Kidney capillary endothelial cell (primary cell): ENCODE measurements around the gene SLC8B1.

Experiments used
- DNase-seq: peaks from one replicate; pipeline ENCODE4 v3.0.0-alpha.2; 2018; ENCODE audit warnings: low spot score

The SLC8B1 gene

DNA sequence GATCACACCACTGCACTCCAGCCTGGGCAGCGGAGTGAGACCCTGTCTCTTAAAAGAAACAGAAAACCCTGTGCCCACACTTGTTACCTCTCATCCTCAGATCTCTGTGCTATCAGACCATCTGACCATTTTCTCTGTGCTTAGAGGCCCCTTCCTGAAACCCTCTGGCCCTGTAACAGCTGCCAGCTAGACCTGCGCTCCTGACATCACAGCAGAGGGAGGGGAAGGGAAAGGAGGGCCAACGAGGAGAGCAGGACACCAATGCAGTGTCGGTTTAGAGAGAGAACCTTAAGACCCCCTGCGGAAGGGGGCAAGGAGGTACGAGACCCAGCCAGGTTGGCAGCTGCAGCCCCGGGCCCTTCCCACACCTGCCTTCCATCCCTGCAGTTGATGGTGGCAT, 42.4 kb downstream of the SLC8B1 start:
- DNase-seq, result no peak

DNA sequence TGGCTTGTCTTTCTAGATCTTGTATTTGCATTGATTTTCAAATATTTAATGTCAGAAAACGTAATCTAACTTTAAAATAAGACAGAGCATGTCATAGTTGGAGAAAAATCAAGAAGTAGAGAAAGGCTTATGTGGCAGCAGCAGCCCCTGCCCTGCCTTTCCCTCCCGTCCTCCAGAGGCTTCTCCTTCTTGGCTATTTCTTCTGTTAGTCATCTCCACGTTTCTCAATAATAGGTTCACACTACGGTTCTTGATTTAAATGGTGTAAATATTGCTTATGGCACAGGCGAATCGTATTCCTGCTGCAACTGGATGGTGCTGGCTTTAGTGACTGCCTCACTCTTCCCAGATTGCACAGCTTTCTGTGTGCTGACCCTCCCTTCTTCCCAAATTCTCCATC, 42.8 kb downstream of the SLC8B1 start:
- no peak for DNase-seq

DNA sequence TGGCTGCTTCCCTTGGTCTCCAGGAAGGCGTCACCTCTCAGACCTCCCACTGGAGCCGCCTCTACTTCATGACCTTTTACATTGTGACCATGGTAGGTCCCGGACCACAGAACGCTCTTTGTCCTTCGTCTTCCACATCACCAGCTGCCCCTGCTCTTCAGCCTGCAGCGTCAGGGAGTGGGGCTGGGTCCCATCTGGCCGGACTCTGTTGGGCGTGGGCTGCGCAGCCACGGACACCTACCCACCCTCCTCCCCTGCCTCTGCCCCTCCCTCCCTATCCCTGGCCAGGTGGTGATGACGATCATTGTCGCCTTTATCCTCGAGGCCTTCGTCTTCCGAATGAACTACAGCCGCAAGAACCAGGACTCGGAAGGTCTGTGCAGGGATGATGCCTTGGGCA, 43.3 kb downstream of the SLC8B1 start:
- no peak for DNase-seq

DNA sequence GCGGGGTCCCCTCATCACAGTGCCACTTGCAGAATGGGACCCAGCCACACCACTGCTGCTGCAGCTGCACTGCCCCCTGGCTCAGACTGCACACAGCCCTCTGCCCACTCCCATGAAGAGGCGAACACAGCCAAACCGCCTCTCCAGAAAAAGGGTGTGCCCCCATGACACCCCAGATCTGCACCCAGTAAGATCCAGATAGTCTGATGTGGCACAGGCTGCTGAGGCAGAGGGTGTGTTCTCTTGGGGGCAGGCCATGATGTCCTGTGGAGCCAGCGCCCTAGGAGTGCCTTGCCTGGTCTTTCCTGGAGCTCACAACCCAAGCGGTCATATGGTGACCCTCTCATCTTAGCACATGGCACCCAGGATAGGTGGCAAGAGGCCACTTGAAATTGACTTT, 44.4 kb downstream of the SLC8B1 start:
- no peak for DNase-seq

DNA sequence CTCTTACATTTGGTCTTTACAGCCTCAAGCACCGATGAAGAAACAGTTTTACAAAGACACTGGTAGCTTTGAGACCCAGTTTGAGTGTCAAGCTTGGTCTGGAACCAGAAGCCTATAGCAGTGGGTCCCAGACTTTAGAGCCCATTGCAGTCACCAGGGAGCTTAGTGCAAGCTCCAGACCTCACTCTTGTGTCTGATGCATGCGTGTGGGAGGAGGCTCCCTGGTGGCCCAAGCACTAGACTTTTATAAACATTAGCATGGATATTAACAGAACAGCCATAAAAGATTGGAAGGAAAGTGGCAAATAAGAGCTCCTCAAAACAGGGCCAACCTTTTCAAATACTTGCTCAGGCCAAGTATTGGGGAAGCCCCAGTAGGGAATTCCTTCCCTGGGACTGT, 45.5 kb downstream of the SLC8B1 start:
- no peak for DNase-seq

DNA sequence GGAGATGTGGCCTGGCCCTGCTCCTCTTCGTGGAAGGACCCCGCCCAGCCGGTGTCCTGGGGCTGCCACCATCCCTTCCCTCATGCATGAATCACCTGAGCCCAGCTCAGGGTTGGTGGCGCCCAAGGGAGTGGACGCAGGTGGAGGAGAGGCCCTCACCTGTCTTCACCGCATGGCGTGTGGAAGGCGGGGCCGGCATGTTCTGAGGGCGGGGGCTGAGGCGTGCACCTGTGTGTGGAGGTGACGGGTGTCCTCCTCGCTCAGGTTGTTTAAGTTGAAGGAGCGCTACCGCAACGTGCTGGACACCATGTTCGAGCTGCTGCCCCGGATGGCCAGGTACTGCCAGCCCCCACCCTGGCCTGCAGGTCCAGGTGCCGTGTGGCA, 47.0 kb downstream of the SLC8B1 start:
- DNase-seq, result no peak

DNA sequence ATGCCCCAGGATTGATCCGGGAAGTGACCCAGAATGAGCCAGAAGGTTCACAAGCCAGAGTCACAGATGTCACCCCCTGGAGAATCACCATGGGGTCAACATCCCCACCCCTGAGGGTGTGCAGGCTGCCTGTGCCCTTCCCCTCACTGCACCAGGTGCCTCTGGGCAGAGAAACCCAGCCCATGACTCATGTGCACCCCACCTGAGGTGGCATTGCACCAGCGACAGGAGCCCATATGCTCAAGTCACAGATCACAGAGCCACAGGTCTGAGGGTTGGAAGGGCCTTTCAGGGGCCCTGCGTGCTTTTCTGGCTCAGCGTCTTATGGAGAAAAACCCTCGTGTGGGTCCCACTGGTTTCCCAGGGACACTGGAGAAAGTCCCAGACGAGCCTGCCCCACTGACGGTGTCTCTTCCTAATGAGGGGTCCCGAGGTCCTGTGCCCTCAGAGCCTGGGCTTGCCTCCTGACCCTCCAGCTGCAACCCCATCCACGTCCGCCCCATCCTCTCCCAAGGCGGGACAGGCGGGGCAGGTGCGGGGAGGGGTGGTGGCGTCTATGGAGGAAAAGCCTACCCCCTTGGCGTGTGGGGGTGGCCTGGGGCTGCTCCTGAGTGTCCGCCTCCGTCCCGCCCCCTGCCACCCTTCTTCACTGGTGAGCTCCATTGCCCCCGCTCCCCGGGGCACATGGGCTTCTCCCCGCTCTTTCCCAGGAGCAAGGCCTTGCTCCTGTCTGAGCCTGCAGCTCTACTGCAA, 47.6 kb downstream of the SLC8B1 start:
- DNase-seq, result no peak

DNA sequence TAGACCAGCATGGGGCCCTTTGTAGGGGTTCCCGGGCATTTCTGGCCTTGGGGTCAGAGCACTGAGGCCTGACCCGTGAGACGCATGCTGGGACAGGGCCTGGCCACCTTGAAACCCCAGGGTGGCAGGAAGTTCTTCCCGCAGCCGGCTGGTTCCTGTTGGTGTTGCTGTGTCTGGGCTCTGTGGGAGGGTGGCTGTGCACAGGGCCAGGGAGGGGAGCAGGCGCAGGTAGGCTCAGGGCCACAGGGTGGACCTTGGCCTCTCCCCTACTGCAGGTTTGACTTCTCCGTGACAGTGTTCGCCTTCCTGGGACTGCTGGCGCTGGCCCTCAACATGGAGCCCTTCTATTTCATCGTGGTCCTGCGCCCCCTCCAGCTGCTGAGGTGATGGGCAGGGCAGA, 48.2 kb downstream of the SLC8B1 start:
- DNase-seq, result no peak

DNA sequence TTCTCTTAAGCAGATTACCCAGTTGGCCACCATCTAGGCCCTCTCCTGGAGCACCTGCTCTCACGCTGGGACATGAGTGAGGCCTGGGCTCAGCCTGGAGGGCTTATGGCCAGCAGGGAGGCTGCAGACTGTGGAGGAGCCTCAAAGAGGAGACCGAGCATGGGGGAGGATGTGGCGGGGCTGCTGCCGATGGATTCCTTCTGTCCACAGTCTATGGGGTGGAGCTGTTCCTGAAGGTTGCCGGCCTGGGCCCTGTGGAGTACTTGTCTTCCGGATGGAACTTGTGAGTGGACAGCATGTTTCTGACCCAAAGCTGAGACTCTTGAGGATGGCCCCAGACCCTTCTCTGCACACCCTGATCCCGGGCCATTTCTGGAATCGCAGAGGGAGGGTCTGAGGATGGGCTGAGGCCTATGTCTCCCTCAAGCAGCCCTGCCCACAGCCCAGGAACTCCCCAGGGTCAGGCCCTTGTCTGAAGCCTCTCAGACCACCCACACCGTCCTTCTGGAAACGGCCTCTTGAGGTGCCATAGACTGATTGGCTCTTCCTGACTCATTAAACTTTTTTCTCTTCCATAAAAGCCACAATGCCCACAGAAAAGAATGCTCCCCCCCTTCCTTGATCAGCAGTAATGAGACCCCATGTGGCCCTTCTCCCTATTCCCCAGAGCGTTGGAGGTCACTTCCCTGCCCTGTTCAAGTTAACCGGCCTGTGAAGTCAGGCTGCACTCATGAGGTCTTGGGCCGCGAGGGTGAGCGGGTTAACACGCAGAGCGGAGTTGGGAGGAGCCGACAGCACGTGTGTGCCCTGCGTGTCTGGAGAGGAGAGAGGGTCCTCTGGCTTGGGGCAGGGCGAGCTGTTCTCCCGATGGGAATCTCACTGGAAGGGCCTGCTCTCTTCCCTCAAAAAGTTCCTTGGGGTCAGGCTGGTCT, 49.0 kb downstream of the SLC8B1 start:
- no peak for DNase-seq

DNA sequence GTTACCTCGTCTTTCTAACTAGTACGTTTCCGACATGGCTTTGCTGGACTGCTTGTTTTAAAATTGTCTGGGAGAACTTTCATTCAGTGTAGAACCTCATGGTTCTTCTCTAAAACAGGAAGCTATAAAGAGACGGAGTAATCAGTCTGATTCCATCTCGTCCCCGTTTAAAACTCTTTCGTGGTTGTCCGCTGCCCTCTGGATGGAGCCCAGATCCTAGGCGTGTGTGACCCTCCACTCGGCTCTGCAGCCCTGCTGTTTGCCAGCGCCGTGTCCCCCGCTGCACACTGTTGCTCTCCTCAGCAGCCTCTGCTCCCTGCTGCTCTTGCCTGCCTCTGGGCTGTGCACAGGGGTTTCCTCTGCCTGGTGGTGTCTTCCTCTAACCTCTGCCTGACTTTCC, 50.2 kb downstream of the SLC8B1 start:
- DNase-seq, result no peak

DNA sequence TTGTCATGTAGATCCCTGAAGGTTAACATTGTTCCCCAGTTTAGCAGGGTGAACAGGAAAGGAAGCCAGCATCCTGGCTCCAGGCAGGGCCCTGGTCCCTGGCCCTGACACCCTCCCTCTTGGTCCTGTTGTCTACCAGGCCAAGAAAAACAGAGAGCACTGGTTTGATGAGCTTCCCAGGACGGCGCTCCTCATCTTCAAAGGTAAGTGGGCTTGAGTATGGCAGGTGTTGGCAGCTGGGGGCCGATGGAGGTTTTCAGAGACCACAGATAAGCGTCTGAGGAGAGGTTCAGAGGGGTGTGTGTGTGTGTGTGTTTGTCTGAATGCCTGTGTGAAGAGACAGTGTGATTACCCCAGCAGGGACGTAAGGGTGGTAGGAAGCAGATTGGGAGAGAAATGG, 56.3 kb downstream of the SLC8B1 start:
- DNase-seq, result no peak

DNA sequence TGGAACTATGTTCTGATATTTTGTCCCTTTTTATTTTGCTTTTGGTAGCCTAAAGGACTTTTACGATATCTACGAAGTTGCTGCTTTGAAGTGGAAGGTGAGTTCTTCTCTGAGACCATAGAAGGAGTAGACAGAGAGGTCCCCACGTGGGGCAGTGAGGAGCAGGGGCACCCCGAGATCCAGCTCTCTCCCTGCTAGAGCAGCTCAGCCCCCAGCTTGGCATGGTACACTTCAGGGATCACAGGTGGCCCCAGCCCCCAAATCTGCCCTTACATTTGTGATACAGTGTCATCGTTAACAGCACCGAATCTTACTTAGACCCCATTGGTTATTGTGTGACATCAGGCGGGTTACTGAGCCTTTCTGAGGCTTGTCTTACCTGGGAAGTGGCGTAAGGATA, 56.8 kb downstream of the SLC8B1 start:
- no peak for DNase-seq

DNA sequence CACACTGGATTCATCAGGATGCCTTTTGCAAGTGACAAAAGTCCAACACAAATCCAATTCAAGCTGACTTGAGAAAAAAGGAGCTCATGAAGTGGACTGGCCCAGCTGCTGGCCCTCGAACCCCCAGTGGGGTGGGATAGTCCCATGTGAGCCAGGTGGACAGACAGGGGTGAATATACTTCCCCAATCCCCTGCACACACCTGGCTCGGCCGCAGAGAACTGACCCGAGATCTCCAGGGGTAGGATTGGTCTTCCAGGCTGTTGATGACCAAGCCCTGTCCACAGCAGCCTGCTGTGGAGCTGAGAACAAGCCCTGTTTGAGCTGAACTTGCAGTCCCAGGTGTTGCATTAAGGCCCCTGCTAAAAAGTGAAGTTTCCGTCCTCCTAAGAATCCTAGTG, 57.4 kb downstream of the SLC8B1 start:
- DNase-seq, result no peak

DNA sequence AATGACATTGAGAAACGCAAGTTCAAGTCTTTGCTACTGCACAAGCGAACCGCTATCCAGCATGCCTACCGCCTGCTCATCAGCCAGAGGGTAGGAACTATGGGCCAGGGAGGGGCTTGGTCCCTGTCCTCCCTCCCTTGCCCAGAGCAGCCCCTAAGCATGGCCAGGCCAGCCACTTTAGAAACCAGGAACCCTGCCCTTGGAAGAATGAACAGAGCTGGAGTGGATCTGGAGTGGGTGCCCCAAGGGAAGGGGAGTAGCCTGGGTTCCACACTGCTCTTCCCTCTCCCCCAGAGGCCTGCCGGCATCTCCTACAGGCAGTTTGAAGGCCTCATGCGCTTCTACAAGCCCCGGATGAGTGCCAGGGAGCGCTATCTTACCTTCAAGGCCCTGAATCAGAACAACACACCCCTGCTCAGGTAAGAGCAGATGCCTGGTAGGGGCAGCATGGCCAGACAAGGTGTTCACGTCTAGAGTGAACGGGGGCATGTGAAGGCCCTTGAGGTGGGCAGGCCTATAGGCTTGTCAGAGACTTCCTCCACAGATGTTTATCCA, 57.9 kb downstream of the SLC8B1 start:
- DNase-seq, result no peak

DNA sequence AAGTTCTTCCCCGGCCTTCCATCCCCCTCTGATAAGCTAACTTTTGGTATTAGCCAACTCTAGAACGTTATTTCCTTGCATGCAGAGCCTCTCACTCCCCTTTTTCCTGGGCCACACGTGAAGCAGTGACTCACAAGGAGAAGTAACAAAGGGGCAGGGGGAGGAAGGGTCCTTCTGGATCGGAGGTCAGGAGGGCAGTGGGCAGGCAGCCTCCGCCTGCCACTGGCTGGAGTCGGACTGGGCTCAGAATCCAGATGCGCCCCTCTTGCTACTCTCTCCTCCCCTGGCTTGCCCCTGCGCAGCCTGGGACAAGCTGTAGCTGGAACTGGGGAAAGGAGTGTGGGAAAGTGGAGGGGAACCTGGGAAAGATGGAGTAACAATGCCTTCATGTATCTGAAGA, 58.6 kb downstream of the SLC8B1 start:
- DNase-seq, result no peak

DNA sequence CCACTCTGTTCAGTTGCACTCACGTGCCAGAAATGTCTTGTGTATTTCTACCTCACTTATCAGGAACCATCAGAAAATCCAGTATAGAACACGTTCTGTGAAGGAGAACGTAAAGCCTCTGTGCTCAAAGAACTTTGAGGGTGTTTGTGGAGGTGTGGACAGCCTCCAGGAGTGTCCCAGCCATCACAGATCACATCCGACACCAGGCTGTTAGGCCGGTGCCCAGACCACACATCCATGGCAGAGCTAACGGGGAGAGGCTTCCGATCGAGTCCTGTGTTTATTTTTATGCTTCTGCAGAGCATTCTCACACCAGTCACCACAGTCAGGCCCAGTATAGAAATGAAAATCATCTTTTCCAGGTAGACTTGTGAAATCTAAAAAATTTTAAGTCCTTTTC, 60.1 kb downstream of the SLC8B1 start:
- no peak for DNase-seq

DNA sequence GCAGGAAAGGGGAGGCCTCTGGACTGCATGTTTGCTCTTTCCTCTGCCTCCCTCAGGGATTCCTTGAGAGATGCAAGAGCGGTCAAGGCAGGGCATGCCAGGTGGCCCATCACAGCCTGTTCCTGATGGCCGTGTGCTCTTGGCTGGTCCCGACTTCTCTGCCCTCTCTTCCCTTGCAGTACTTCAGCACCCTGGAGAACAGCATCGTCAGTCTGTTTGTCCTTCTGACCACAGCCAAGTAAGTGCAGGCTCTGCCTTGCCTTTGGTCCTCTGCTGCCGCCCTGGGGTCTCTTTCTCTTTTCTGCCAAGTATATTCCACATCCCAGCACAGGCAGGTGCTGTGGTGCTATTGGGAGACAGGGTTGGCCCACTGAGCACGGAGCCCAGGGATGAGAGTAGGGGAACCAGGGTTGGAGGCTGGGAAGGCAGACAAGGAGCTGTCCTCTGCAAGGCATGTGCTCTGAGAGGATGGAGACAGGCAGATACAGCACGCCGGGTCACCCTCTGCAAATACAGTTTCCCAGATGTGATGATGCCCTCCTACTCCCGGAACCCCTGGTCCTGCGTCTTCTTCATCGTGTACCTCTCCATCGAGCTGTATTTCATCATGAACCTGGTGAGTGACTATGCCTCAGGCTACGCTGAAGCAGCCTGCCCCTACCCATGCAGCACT, 61.7 kb downstream of the SLC8B1 start:
- no peak for DNase-seq

DNA sequence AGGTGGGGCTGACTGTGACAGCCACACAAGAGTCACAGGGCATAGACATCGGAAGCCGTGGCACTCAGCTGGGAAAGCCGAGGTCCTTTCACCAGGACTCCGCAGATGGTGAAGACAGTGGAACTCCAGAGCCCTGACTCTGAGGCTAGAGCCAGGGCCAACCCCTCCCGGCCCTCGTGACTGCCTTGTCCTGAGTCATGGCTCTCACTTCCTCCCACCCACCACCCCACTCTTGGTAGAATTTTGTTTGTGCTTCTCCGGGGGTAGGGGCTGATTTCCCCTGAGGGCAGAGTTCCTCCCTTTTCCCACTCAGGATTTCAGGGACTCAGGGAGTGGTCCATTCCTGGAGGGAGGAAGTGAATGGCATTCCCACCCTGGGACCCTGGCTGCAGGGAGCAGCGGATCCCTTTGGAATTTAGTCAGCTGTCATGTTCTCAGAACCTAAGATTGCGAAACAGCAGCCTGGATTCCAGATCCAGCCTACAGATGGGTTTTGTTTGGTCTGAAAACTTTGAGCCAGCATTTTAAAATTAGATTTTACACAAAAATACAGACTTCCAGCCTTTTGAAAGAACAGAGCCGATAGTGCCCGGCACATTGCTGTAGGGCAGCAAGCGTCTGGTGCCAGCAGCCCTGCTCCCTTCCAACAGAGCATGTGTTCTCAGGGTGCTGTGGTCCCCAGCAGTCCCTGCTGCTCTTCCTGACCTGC, 62.9 kb downstream of the SLC8B1 start:
- no peak for DNase-seq

DNA sequence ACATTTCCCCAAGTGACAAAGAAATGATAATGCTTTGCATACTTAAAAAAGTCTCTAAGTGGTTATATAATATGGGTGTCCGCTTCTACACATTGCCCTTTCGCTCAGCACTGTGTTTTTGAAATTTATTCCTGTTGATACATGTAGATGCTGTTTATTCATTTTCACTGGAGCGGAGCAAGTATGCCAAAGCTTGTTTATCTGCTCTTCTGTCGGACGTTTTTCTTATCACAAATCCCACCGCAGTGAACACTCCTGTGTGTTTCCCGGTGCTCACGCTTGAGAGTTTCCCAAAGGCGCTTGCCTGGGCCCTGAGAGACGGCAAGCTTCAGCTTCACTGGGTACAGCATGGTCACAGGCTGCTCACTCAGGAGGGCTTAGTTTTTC, 63.5 kb downstream of the SLC8B1 start:
- no peak for DNase-seq

DNA sequence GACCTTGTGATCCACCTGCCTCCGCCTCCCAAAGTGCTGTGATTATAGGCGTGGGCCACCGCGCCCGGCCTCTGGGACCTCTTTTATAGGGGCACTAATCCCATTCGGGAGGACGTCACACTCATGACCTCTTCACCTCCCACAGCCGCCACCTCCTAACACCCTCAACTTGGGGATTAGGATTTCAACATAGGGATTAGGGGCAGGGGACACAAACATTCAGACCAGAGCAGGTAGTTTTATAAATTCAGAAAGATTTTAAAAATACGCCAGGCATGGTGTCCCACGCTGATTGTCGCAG, 64.2 kb downstream of the SLC8B1 start:
- DNase-seq, result no peak

DNA sequence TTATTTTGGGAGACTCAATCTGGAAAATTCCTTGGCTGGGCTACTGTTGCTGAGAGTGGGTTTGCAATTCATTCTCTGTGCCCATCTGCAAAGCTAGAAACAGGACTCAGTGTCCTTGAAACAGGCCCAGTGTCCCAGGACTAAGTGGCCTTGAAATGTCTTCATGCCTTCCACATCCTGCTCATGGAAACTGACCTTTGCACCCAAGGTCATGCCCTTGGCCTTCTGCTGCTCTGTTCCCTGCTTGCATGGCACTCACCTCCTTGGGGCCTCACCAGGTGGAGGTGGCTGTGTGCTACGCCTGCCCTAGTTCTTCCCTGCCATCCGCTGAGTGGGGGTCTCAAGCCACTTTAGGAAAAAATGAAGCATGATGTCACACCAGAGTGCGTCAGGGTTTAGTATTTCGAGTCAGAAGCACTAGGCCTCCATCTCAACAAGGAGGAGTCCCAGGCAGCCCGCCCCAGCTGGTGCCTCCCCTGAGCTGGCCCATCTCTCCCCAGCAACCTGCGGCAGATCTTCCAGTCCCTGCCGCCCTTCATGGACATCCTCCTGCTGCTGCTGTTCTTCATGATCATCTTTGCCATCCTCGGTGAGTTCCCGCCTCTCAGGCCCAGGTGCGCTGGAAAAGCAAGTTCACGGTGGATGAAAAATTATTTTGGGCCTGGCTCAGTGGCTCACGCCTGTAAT, 65.5 kb downstream of the SLC8B1 start:
- DNase-seq, result no peak

DNA sequence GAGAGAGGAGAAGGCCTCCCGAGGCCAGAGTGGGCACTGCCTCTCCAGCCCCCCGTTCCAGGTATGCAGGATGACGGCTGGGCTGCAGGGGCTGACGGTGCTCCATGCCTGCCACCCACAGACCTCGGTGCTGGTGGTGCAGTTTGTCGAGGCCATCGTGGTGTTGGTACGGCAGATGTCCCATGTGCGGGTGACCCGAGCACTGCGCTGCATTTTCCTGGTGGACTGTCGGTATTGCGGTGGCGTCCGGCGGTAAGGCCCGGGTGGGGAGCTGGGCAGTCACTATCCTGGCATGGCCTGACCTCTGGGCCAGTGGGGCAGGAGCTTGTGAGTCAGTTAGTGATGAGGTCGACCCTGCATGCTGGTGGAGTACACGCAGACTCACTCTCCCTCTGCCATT, 66.3 kb downstream of the SLC8B1 start:
- no peak for DNase-seq
